H9 (cell line): ENCODE data around the gene GPRIN1. TPM values are rescaled to one million over a fixed set of nuclear protein-coding genes. Genes with fewer than 3 reads are reported as not detected.

Experiments
- DNase-seq: peaks from one replicate; pipeline ENCODE4 v3.0.0-alpha.2; 2017
- H2AFZ ChIP-seq: one replicate; pipeline ENCODE4 v1.6.1; 2013; ENCODE audit warnings: mild to moderate bottlenecking, low read length, control low read depth, moderate library complexity
- H2AK5ac ChIP-seq: 2 replicates; pipeline ENCODE4 v1.6.1; 2013; ENCODE audit warnings: low read length, control low read depth, mixed read lengths; ENCODE audit not compliant: insufficient read length
- H2BK120ac ChIP-seq: one replicate; pipeline ENCODE4 v1.6.1; 2013; ENCODE audit warnings: low read depth, mild to moderate bottlenecking, low read length, control low read depth, inconsistent platforms; ENCODE audit not compliant: poor library complexity, severe bottlenecking
- H2BK12ac ChIP-seq: 2 replicates; pipeline ENCODE4 v1.6.1; 2013; ENCODE audit warnings: low read length, control low read depth, mixed read lengths, low read depth; ENCODE audit not compliant: insufficient read length
- H2BK15ac ChIP-seq: 2 replicates; pipeline ENCODE4 v1.6.1; 2013; ENCODE audit warnings: low read depth, low read length, control low read depth
- H2BK20ac ChIP-seq: one replicate; pipeline ENCODE4 v1.6.1; 2013; ENCODE audit warnings: low read depth, mild to moderate bottlenecking, low read length, control low read depth, inconsistent platforms; ENCODE audit not compliant: poor library complexity, severe bottlenecking
- H2BK5ac ChIP-seq: 2 replicates; pipeline ENCODE4 v1.6.1; 2013; ENCODE audit warnings: low read length, control low read depth, mixed read lengths; ENCODE audit not compliant: insufficient read length
- H3K14ac ChIP-seq: 2 replicates; pipeline ENCODE4 v1.6.1; 2013; ENCODE audit warnings: low read length, control low read depth; ENCODE audit not compliant: insufficient read depth
- H3K18ac ChIP-seq: 2 replicates; pipeline ENCODE4 v1.6.1; 2013; ENCODE audit warnings: low read depth, mild to moderate bottlenecking, mixed read lengths, low read length, control low read depth; ENCODE audit not compliant: insufficient read length
- H3K23ac ChIP-seq: 2 replicates; pipeline ENCODE4 v1.6.1; 2013; ENCODE audit warnings: low read length, control low read depth, mixed read lengths, low read depth; ENCODE audit not compliant: insufficient read length
- H3K23me2 ChIP-seq: 2 replicates; pipeline ENCODE4 v1.6.1; 2013; ENCODE audit warnings: low read depth, mild to moderate bottlenecking, mixed read lengths, low read length, control low read depth; ENCODE audit not compliant: insufficient read length, poor library complexity, severe bottlenecking
- H3K27ac ChIP-seq: 2 replicates; pipeline ENCODE4 v1.5.1; 2013; ENCODE audit warnings: low read length, control low read depth, mixed read lengths, low read depth; ENCODE audit not compliant: insufficient read length
- H3K27me3 ChIP-seq: 2 replicates; pipeline ENCODE4 v1.6.1; 2013; ENCODE audit warnings: low read length, control low read depth, inconsistent platforms; ENCODE audit not compliant: insufficient read depth
- H3K4ac ChIP-seq: 2 replicates; pipeline ENCODE4 v1.6.1; 2013; ENCODE audit warnings: low read depth, mild to moderate bottlenecking, control low read depth, inconsistent platforms, low read length, moderate library complexity
- H3K4me1 ChIP-seq: 2 replicates; pipeline ENCODE4 v1.6.1; 2013; ENCODE audit warnings: low read length, control low read depth, inconsistent platforms; ENCODE audit not compliant: insufficient read depth
- H3K4me2 ChIP-seq: 2 replicates; pipeline ENCODE4 v1.6.1; 2013; ENCODE audit warnings: low read length, control low read depth, mixed read lengths; ENCODE audit not compliant: insufficient read length, insufficient read depth
- H3K56ac ChIP-seq: 2 replicates; pipeline ENCODE4 v1.6.1; 2013; ENCODE audit warnings: low read depth, mild to moderate bottlenecking, mixed read lengths, low read length, control low read depth; ENCODE audit not compliant: insufficient read length
- H3K79me1 ChIP-seq: 2 replicates; pipeline ENCODE4 v1.6.1; 2013; ENCODE audit warnings: low read depth, mild to moderate bottlenecking, moderate library complexity, low read length, control low read depth, inconsistent platforms; ENCODE audit not compliant: insufficient read depth, poor library complexity, severe bottlenecking
- H3K79me2 ChIP-seq: 2 replicates; pipeline ENCODE4 v1.6.1; 2013; ENCODE audit warnings: low read length, control low read depth, inconsistent platforms; ENCODE audit not compliant: insufficient read depth
- H3K9ac ChIP-seq: 2 replicates; pipeline ENCODE4 v1.6.1; 2013; ENCODE audit warnings: low read length, control low read depth, mixed read lengths; ENCODE audit not compliant: insufficient read length; ENCODE audit errors: extremely low read depth
- H3K9me3 ChIP-seq: one replicate; pipeline ENCODE4 v1.6.1; 2013; ENCODE audit warnings: low read depth, low read length, inconsistent platforms; ENCODE audit not compliant: control insufficient read depth
- H3T11ph ChIP-seq: one replicate; pipeline ENCODE4 v1.6.1; 2013; ENCODE audit warnings: mild to moderate bottlenecking, low read length, control low read depth, inconsistent platforms
- H4K20me1 ChIP-seq: one replicate; pipeline ENCODE4 v1.6.1; 2013; ENCODE audit not compliant: control insufficient read depth, insufficient read length, insufficient read depth
- H4K5ac ChIP-seq: 2 replicates; pipeline ENCODE4 v1.6.1; 2013; ENCODE audit warnings: low read depth, mild to moderate bottlenecking, mixed read lengths, low read length, control low read depth; ENCODE audit not compliant: insufficient read length
- H4K8ac ChIP-seq: replicated peaks from 2 replicates; pipeline ENCODE4 v1.6.1; 2013; ENCODE audit warnings: low read length, control low read depth, mixed read lengths, low read depth; ENCODE audit not compliant: insufficient read length
- H4K91ac ChIP-seq: 2 replicates; pipeline ENCODE4 v1.6.1; 2013; ENCODE audit warnings: low read depth, mild to moderate bottlenecking, moderate library complexity, mixed read lengths, low read length, control low read depth; ENCODE audit not compliant: insufficient read length
- H3K27ac Mint-ChIP-seq, 3 experiments: 2 replicates in 2 of 3; 3 replicates in 1 of 3; pipeline ENCODE4 v1.8.0; 2020 to 2021; ENCODE audit warnings: mixed read lengths in 3 of 3, mild to moderate bottlenecking in 1 of 3, moderate library complexity in 1 of 3
- H3K27me3 Mint-ChIP-seq: 2 replicates; pipeline ENCODE4 v1.8.0; 2021; ENCODE audit warnings: low read depth, mild to moderate bottlenecking, moderate library complexity, mixed read lengths
- H3K36me3 Mint-ChIP-seq, 3 experiments: 2 replicates in 2 of 3; 3 replicates in 1 of 3; pipeline ENCODE4 v1.8.0; 2020 to 2021; ENCODE audit warnings: low read depth in 3 of 3, mixed read lengths in 3 of 3; ENCODE audit not compliant: insufficient read depth in 1 of 3
- H3K4me1 Mint-ChIP-seq, 2 experiments: 2 replicates each; pipeline ENCODE4 v1.8.0; 2020; ENCODE audit warnings: mixed read lengths in 2 of 2
- H3K4me3 Mint-ChIP-seq, 2 experiments: 2 replicates in 1 of 2; 3 replicates in 1 of 2; pipeline ENCODE4 v1.8.0; 2020 to 2021; ENCODE audit warnings: mild to moderate bottlenecking in 2 of 2, mixed read lengths in 2 of 2, moderate library complexity in 1 of 2
- H3K9me3 Mint-ChIP-seq, 2 experiments: 2 replicates in 1 of 2; 3 replicates in 1 of 2; pipeline ENCODE4 v1.8.0; 2020; ENCODE audit warnings: mild to moderate bottlenecking in 2 of 2, mixed read lengths in 2 of 2, moderate library complexity in 1 of 2
- WGBS: extraction: QIAGEN DNeasy Blood & Tissue Kit; methylation state at CpG from one replicate; pipeline ENCODE4 v1.1.7; 2013; ENCODE audit warnings: missing lambda C conversion rate, low lambda C conversion rate, mixed read lengths; ENCODE audit not compliant: insufficient read length; ENCODE audit errors: extremely low coverage; 5-methylcytosine and 5-hydroxymethylcytosine counted together
- total RNA-seq: library from RNA; stranded (reverse); gene quantifications from 2 replicates; pipeline ENCODE4 v1.2.1, GENCODE V29; 2021
- TF ChIP-seq, protein P1 (sequence below): fragments of 200-600 bp; sonication (generic); conservative IDR thresholded peaks from 3 replicates; pipeline ENCODE4 v1.8.0; 2021; ENCODE audit warnings: antibody characterized with exemption, mild to moderate bottlenecking

Gene GPRIN1
- total RNA-seq, 1 experiment from 2014 or later = 10.8 TPM

GRCh38 chr5:176647843-176648473 is 38.0 kb upstream of the GPRIN1 start:
- no peak overlapping the region for H3K27ac ChIP-seq

More at GRCh38 chr5:176647843-176648473, 38.0 kb upstream of the GPRIN1 start:
- WGBS = no CpG with 5 or more reads among the region's 20 CpGs
- Histone ChIP-seq H3K4me1 (peaks cover 2% of the 10 kb centered on the region; the same call in 1 of the 2 replicates), H2BK12ac (no peak overlapping the region), H2BK120ac (no peak overlapping the region), H4K5ac (no peak overlapping the region), H2BK15ac (no peak overlapping the region), H3K9me3 (no peaks in the 10 kb centered on the region), H3K18ac (no peak overlapping the region), H3K14ac (0 out of 2 replicates have a peak overlapping the region, but pooled peaks have one; percentile 4), H3K79me1 (peaks cover 8% of the 10 kb centered on the region), H3K23ac (no peak overlapping the region), H4K91ac (no peak overlapping the region), H4K20me1 (no peaks in the 10 kb centered on the region), H3K27me3 (no peaks in the 10 kb centered on the region), H3K23me2 (peaks cover 10% of the 10 kb centered on the region), H3K56ac (no peak overlapping the region), H3K9ac (peak overlapping the region; percentile 48), H2BK5ac (no peak overlapping the region), H2AK5ac (no peak overlapping the region), H3T11ph (no peak overlapping the region), H2BK20ac (no peak overlapping the region), H3K79me2 (no peaks in the 10 kb centered on the region; the same call in 1 of the 2 replicates), H3K4me2 (peak overlapping the region; percentile 72), H2AFZ (no peak overlapping the region), H4K8ac (no peak overlapping the region), H3K4ac (no peak overlapping the region)
- Mint-ChIP-seq H3K27me3 (peaks cover 4% of the 10 kb centered on the region), H3K36me3 (peaks cover 0 to 7% (median 4%) of the 10 kb centered on the region in 3 experiments; a peak in 4 of 7 replicates), H3K4me1 (peaks cover 56 to 73% of the 10 kb centered on the region in 2 experiments), H3K4me3 (peak overlapping the region; percentile 82 to 91), H3K9me3 (no peaks in the 10 kb centered on the region; a peak in 1 of 5 replicates), H3K27ac (peak overlapping the region in 2 of 3 experiments; percentile 82 to 85; a peak in 3 of 7 replicates)
- TF ChIP-seq, protein P1, sequence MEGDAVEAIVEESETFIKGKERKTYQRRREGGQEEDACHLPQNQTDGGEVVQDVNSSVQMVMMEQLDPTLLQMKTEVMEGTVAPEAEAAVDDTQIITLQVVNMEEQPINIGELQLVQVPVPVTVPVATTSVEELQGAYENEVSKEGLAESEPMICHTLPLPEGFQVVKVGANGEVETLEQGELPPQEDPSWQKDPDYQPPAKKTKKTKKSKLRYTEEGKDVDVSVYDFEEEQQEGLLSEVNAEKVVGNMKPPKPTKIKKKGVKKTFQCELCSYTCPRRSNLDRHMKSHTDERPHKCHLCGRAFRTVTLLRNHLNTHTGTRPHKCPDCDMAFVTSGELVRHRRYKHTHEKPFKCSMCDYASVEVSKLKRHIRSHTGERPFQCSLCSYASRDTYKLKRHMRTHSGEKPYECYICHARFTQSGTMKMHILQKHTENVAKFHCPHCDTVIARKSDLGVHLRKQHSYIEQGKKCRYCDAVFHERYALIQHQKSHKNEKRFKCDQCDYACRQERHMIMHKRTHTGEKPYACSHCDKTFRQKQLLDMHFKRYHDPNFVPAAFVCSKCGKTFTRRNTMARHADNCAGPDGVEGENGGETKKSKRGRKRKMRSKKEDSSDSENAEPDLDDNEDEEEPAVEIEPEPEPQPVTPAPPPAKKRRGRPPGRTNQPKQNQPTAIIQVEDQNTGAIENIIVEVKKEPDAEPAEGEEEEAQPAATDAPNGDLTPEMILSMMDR = no peak
- no peak for DNase-seq
